RWPE2 (cell line): Measurements from ENCODE around the gene PRKG1.
"Not testable (repeated sequence)": the region's sequence is repeated elsewhere in the genome, so short reads cannot be mapped to it uniquely, and the experiment has no call there.

Experiments used
- ATAC-seq: fragments of 200-7000 bp; cut with Tn5 transposase; 3 replicates; pipeline ENCODE4 v1.9.1; 2021; ENCODE audit warnings: low read depth
- DNase-seq: peaks from one replicate; pipeline ENCODE4 v3.0.0-alpha.2; 2020; ENCODE audit warnings: low spot score
- H3K27ac ChIP-seq: fragments of 450-650 bp; 2 replicates; pipeline ENCODE4 v1.5.1; 2017; ENCODE audit warnings: mild to moderate bottlenecking; ENCODE audit not compliant: poor library complexity, severe bottlenecking
- H3K27me3 ChIP-seq: fragments of 250-450 bp; sonication (Bioruptor Pico); 2 replicates; pipeline ENCODE4 v1.5.1; 2021; ENCODE audit warnings: mild to moderate bottlenecking, moderate library complexity; ENCODE audit not compliant: insufficient read depth, poor library complexity, severe bottlenecking
- H3K36me3 ChIP-seq: fragments of 250-450 bp; sonication (Bioruptor Pico); 2 replicates; pipeline ENCODE4 v1.5.1; 2020; ENCODE audit warnings: low read depth, mild to moderate bottlenecking, moderate library complexity
- H3K4me1 ChIP-seq: fragments of 250-450 bp; sonication (Bioruptor Pico); 2 replicates; pipeline ENCODE4 v1.5.1; 2021; ENCODE audit warnings: mild to moderate bottlenecking, moderate library complexity; ENCODE audit not compliant: insufficient read depth, poor library complexity, severe bottlenecking
- H3K4me3 ChIP-seq: fragments of 250-450 bp; sonication (Bioruptor Pico); 2 replicates; pipeline ENCODE4 v1.5.1; 2021; ENCODE audit warnings: mild to moderate bottlenecking, moderate library complexity; ENCODE audit not compliant: severe bottlenecking
- H3K9me3 ChIP-seq: fragments of 250-450 bp; sonication (Bioruptor Pico); 2 replicates; pipeline ENCODE4 v1.5.1; 2021; ENCODE audit warnings: mild to moderate bottlenecking, moderate library complexity; ENCODE audit not compliant: severe bottlenecking
- CTCF ChIP-seq: fragments of 450-650 bp; IDR thresholded peaks from one replicate; pipeline ENCODE4 v1.5.1; 2017; ENCODE audit warnings: mild to moderate bottlenecking, moderate library complexity; ENCODE audit not compliant: poor library complexity, severe bottlenecking

The PRKG1 gene

GRCh38 chr10:51270936-51271530, 196.7 kb downstream of the PRKG1 start:
- Histone ChIP-seq H3K27ac (no peak overlapping the region), H3K27me3 (no peaks in the 10 kb centered on the region), H3K4me1 (no peaks in the 10 kb centered on the region), H3K4me3 (no peak overlapping the region), H3K9me3 (no peaks in the 10 kb centered on the region), H3K36me3 (no peaks in the 10 kb centered on the region)
- no peak for DNase-seq
- TF ChIP-seq CTCF: no peak
- ATAC-seq: no peak

- not testable (repeated sequence) for H3K9me3 ChIP-seq, H3K27me3 ChIP-seq, ATAC-seq, DNase-seq, H3K4me3 ChIP-seq, H3K27ac ChIP-seq, H3K36me3 ChIP-seq, H3K4me1 ChIP-seq
Measured at GRCh38 chr10:51272099-51272498, 197.8 kb downstream of the PRKG1 start.

- H3K36me3 ChIP-seq: no peaks in the 10 kb centered on the region
- no peak for TF ChIP-seq CTCF
Measured at GRCh38 chr10:51272555-51272954, 198.3 kb downstream of the PRKG1 start.

GRCh38 chr10:51273574-51273973, 199.3 kb downstream of the PRKG1 start:
- Histone ChIP-seq H3K9me3 (no peaks in the 10 kb centered on the region), H3K4me3 (no peak overlapping the region), H3K36me3 (no peaks in the 10 kb centered on the region), H3K27me3 (no peaks in the 10 kb centered on the region), H3K4me1 (no peaks in the 10 kb centered on the region), H3K27ac (no peak overlapping the region)
- ATAC-seq (no peak), DNase-seq (no peak)
- no peak for TF ChIP-seq CTCF

More at GRCh38 chr10:51272555-51272954, 198.3 kb downstream of the PRKG1 start:
- H3K4me1 ChIP-seq: no peaks in the 10 kb centered on the region
- no peaks in the 10 kb centered on the region for H3K9me3 ChIP-seq
- ATAC-seq (no peak), DNase-seq (no peak)
- H3K4me3 ChIP-seq: no peak overlapping the region
- no peak overlapping the region for H3K27ac ChIP-seq
- H3K27me3 ChIP-seq: no peaks in the 10 kb centered on the region

- H3K36me3 ChIP-seq, H3K4me3 ChIP-seq, ATAC-seq, H3K27ac ChIP-seq, H3K9me3 ChIP-seq, H3K4me1 ChIP-seq, H3K27me3 ChIP-seq, DNase-seq: not testable (repeated sequence)
Measured at GRCh38 chr10:51276097-51276496, 201.8 kb downstream of the PRKG1 start.

GRCh38 chr10:51281387-51281786, 207.1 kb downstream of the PRKG1 start:
- H3K27ac ChIP-seq, H3K4me1 ChIP-seq, H3K27me3 ChIP-seq, H3K4me3 ChIP-seq, H3K36me3 ChIP-seq, H3K9me3 ChIP-seq, DNase-seq, ATAC-seq: not testable (repeated sequence)
